Amniotic epithelial cell (primary cell): ENCODE data around the gene LSM7.

Experiments
- DNase-seq: peaks from one replicate; pipeline ENCODE4 v3.0.0-alpha.2; 2010; ENCODE audit warnings: low read depth

The LSM7 gene

DNA sequence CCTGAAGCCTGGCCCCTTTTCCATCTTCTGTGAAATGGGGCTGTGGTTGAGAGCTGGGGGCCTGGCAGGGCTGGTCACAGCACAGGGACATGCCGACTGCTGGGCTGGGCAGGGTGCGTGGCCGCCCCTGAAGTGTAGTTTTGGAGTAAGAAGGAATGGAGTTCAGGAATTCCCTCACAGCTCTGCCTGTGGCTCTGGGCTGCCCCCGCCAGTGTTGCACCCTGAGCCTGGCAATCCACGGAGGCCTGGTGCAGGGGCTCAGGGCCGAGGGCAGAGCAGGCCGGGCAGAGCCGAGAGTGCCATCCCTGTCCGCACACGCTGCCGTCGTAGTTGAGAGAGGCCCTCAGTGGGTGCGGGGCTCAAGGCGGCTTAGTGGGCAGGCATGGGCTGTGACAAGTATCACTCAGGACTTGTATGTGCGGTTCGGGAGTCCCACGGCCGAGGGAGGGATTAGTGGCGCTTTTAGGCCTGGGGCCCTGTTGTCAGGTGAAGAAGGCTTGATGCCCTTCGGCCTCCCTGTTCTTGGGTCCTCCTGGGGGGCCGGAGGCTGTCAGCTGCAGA is 9.7 kb upstream of the LSM7 start:
- no peak for DNase-seq

DNA sequence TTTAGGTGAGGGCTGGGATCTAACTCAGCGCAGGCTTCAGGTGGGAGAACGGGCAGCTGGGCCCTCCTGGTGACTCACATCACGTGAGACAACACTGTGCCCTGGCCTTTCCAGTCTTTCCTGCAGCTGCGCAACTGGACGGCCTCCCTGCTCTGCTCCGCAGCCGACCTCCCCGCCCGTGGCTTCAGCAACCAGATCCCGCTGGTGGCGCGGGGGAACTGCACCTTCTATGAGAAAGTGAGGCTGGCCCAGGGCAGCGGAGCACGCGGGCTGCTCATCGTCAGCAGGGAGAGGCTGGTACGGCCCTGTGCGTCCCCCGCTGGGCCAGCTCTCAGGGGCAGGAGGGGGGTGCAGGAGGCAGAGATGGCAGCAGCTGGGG is 8.9 kb upstream of the LSM7 start:
- peak; percentile 84 for DNase-seq

DNA sequence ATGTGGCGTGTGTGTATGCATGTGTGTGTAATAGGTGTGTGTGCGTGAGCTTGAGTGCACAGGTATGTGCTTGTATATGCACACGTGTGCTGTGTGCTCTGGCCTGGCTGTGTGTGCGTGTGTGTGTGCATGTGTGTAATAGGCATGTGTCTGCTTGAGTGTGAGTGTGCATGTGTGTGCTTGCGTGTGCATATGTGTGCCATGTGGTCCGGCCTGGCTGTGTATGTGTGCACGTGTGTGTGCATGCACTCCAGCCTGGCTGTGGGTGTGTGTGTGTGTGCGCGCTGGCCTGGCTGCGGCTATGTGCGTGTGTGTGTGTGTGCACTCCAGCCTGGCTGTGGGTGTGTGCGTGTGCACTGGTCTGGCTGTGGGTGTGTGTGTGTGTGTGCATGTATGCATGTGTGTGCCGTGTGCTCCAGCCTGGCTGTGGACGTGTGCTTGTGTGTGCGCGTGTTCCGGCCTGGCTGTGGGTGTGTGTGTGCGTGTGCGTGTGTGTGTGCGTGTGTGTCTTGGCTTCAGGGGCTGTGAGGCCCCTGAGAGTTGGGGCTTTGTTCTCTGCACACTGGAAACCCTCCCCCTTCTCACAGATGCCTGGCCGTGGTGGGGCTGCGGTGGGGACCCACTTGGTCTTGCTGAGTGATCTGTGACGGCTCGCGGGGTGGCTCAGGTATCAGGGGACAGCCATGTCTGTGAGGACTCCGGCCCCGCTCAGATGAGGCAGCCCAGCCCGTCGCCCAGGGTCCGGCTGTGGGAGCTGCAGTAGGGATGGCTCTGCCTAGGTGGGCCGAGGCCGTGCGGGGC is 8.3 kb upstream of the LSM7 start:
- DNase-seq, result no peak

DNA sequence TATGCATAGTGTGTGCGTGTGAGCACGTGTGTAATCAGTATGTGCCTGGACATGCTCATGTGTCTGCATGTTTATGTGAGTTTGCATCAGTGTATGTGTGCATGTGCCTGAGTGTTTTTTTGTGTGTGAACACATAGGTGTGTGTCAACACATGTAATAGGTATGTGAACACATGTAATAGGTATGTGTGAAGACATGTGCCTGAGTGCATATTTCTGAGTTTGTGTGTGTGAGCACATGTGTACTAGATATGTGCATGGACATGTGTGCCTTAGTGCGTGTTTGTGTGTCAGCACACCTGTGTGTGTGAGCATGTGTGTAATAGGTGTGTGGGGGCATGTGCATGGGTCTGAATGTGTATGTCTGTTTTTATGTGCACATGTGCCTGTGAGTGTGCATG is 7.5 kb upstream of the LSM7 start:
- DNase-seq, result no peak

DNA sequence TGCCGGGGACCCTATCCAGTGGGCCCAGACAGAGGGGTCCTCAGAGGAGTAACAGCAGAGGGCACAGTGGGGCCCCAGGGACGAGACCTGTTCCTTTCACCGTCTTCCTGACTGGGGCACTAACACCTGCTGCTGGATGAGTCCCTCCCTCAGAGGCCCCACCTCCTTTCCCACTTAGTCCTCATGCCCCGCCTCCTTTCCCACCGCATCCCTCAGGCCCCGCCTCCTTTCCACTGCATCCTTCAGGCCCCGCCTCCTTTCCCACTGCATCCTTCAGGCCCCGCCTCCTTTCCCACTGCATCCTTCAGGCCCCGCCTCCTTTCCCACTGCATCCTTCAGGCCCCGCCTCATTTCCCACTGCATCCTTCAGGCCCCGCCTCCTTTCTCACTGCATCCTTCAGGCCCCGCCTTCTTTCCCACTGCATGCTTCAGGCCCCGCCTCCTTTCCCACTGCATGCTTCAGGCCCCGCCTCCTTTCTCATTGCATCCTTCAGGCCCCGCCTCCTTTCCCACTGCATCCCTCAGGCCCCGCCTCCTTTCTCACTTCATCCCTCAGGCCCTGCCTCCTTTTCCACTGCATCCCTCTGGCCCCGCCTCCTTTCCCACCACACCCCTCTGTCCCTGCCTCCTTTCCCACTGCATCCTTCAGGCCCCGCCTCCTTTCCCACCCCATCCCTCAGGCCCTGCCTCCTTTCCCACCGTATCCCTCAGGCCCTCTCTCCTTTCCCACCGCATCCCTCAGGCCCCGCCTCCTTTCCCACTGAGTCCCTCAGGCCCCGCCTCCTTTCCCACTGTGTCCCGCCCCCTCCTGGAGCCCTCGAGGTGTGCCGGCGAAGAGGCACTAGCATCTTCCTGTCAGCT is 6.8 kb upstream of the LSM7 start:
- DNase-seq, result no peak

DNA sequence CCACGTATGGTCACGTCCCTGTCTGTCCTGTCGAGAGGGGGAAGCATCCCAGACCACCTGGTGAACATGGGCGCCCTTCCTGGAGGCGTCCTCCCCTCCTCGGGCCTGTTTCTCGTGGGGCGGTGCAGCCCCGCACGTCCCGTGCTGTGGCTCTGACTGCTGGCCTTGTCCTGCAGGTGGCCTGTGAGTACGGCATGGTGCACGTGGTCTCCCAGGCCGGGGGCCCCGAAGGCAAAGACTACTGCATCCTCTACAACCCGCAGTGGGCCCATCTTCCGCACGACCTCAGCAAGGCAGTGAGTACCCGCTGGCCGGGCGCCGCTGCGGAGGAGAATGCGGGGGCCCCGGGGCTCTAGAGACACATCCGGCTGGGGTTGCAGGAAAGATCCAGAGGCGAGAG is 6.0 kb upstream of the LSM7 start:
- no peak for DNase-seq

DNA sequence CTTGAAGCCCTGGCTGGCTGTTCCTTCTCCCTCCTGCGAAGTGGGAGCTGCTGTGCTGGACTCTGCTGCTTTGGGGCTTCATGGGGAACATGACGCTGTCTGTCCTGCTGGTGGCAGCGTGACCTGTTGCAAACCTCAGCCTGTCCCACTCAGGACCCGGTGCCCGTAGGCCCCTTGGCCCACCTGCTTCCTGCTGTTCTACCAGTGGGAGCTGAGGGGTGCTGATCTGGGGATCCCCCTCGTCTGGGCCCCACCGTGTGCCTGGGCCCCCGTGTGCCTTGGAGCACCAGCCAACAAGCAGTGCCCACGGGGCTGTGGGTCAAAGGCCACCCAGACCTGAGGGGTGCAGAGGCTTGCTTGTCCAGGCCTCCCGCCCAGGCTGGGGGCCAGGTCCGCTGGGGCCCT is 5.4 kb upstream of the LSM7 start:
- no peak for DNase-seq

DNA sequence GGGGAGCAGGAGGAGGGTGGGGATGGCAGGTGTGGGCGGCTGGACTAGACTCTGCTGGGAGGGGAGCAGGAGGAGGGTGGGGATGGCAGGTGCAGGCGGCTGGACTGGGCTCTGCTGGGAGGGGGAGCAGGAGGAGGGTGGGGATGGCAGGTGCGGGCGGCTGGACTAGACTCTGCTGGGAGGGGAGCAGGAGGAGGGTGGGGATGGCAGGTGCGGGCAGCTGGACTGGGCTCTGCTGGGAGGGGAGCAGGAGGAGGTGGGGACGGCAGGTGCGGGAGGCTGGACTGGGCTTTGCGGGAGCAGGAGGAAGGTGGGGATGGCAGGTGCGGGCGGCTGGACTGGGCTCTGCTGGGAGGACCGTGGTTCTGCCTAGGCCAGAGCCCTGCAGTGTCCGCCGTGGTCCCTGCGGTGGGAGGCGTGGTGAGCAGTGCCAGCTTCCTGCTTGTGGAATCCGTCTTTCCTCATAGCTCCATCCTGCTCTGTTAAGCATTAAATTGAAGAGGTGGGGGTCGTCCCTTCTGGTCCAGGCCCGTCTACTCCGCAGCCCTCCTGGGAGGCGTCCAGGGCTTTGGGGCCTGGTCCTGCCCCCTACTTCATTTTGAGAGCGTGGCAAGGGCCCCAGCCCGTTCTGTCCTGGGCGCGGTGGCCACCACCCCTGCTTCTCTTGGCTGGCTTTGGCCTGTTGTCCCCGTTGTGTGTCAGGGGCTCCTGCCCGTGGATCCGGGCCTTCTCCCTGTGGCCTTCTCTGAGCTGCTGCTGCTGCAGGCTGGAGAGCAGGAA is 4.8 kb upstream of the LSM7 start:
- no peak for DNase-seq

DNA sequence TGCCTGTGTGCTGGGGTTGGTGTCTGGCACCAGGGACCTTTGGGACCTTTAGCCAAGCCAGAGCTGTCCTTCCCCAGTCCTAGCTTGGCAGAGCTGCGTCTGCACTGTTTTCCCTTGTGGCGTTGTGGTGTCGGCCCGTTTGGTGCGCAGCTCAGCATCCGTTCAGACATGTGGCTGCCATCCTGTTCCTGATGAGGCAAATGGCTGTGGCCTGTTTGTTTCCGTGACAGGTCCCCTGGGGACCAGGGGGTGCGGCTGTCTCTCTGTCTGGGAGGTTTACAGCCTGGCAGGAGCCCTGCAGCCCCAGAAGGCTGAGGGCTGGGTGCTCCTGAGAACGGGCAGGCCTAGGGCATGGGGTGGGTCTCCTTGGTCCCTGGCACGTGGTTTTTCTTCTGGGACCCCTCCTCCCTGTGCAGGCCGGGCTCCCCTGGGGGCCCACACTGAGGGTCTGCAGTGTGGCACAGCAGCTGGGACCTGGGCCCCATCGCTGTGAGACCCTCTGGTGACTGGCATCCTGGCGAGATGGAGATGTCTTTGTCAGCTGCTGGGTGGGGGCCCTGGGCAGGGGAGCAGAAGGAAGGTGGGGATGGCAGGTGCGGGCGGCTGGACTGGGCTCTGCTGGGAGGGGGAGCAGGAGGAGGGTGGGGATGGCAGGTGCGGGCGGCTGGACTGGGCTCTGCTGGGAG is 4.1 kb upstream of the LSM7 start:
- no peak for DNase-seq

DNA sequence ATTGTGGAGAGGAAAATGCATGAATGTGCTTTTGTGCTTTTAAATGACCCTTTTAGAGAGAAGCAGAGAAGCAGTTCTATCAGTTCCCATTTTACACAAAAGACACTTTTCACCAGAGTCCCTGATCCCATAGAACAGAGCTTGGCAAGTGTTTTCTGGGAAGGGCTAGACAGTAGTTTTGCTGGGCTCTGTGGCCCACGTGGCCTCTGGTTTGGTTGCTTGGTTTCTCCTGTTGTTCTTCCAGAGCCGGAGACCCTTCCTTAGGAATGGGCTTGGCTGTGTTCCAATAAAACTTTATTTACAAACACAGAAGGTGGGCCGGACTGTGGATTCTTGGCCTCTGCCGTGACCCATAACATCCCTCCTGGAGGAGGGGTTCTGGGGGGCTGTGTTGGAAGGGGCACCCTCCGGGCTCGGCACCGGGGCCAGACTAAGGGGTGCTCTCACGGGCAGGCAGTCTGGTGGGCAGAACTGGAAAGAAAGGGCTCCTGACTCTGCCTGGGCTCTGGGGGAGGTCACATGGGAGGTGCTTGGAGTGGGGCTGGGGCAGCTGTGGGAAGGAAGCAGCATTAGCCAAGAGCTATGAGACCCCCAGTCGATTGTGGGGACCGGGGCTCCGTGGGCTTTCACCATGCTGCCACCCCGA is 3.3 kb upstream of the LSM7 start:
- DNase-seq, result no peak

DNA sequence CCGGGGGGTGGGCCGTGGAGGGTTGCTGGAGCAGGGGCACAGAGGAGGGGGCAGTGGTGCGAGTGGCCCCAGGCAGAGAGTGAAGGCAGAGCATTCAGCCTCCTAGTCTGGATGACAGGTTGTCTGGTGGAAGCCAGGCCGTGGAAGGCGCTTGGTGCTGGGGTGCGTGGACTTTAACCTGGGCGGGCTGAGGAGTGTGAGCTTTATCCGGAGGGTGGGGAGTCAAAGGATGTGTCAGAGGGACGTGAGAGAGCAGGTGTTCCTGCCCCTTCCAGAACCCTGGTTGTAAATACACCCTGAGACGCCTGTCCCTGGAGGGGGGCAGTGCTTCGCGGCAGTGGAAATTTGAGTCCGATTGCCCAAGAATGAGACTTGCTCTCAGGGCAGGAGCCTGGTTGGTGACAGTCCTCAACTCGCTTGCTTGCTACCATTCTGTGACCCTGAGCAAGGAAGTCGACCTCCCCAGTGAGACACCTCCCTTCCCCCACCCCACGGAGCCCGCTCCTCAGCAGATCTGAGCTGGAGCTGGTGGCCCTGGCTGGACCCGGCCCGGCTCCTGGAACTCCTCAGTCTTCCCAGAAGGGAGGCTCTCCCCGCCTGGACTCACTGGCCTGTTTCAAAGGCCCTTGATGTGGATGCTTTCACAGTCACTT is 2.4 kb upstream of the LSM7 start:
- DNase-seq, result no peak

DNA sequence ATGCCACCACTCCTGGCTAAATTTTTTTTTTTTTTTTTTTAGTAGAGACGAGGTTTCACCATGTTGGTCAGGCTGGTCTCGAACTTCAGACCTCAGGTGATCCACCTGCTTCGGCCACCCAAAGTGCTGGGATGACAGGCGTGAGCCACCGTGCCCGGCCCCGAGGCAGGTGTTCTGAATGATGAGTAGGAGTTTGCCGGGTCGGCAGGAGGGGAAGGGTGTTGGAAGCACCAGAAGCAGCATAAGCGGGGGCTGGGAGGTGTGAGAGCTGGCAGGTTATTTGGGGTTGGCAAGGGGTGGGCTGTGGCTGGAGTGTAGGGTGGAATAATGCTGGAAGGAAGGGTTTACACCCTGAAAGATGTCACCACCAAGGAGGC is 1.9 kb upstream of the LSM7 start:
- DNase-seq, result no peak

DNA sequence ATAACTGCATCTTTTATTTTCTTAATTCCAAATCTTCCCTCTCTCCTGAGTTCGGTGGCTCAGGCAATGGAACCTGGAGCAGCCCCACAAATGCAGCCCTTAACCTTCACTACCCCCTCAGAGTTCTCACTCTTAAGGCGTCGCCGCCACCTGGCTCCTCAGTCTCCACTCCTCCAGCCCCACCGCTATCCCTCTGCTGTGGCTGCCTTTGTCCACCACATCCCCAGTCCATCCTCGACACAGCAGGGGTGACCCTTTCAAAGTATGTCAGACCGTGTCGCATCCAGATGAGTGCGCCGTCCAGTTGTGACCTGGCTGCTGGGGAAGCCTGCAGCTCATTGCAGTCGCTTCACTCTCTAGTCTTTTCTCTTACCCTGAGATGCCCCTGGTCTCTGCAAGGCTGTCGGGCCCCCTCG is 1.1 kb upstream of the LSM7 start:
- no peak for DNase-seq

DNA sequence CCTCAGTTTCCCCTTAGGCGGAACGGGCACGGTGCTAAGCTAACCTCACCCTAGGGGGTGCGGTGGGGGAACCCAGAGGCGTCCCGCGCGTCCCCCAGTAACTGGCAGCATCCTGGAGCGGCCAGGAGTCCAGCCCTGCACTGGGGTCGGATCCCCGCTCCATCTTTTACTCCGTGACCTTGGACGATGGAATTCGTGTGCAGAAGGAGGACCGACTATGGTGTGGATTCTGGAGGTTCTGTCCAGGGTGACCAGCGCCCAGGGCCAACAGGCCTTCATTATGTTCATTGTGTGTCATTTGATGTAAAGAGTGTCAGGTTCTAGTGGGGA is 728 bp upstream of the LSM7 start:
- DNase-seq, result no peak

DNA sequence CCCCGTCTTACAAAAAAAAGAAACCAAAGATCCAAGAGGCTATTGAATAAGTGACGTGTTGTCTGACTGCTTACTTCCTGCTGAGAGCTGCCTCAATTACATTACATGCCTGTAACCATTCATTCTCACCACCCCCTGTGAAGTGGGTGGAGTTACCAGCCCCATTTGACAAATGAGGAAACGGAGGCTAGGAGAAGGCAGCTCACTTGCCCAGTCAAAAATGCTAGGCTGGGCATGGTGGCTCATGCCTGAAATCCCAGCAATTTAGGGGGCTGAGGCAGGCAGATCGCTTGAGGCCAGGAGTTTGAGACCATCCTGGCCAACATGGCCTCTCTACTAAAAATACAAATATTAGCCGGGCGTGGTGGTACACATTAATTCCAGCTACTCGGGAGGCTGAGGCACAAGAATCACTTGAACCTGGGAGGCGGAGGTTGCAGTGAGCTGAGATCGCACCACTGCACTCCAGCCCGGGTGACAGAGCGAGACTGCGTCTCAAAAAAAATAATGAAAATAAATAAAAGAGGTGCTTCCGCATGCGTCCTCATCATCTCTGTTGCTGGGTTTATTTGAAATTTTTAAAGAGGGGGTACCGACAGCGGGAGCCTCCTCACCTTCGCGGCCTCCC is 499 bp downstream of the LSM7 start:
- peak; percentile 83 for DNase-seq

DNA sequence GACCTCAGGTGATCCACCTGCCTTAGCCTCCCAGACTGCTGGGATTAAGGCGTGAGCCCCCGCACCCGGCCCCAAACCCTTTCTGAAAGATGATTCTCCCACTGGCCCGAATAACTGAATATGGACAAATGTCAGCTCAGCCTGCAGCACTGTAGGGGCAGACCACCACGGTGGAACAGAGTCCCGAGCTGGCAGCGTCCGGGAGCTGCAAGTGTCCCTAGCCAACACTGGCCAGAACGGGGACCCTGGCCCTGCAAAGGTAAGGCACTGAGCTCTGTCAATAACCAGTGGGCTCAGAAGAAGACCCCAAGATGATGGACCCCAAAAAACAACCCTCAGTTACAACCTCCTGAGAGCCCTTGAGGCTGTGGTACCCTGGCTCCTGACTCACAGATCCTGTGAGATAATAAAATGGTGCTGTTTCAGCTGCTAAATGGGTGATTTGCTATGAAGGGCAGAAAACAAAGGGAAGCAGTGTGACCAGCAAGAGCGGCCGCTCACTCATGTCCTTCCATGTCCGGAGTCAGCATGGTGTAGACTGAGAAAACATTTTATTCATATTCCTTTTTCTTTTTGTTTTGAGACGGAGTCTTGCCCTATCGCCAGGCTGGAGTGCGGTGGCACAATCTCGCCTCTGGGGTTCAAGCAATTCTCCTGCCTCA is 1.6 kb downstream of the LSM7 start:
- no peak for DNase-seq

DNA sequence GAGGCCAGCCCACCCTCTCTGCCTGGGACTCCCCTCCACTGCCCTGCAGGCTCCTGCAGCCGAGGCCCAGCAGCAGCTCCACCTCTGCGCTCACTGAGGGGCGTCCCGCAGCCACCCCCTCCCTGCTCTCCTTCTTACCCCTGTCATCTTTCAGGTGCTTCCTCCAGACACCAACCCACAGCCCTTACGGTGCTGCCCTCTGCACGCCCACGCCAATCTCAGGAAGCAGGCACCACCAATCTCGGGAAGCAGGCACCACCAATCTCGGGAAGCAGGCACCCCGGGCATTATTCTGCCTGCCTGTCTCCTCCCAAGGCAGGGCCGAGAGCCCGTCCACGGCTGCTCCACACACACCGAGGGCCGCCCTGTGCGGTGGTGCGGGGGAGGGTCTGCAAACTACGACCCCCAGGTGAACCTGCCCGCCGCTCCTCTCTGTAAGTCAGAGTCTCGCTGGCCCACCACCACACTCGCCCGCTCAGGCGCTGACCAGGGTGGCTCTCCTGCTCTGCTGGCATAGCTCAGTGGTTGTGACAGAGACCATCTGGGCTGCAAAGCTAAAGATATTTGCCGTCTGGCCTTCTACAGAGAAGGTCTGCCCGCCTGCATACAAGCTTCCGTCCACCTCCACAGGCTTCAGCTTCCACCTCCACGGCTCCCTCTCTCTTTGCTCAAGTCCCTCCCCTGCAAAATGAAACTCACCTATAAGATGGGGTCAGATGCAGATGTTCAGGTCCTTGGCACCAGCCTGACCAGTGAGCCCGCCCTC is 2.9 kb downstream of the LSM7 start:
- DNase-seq, result no peak

DNA sequence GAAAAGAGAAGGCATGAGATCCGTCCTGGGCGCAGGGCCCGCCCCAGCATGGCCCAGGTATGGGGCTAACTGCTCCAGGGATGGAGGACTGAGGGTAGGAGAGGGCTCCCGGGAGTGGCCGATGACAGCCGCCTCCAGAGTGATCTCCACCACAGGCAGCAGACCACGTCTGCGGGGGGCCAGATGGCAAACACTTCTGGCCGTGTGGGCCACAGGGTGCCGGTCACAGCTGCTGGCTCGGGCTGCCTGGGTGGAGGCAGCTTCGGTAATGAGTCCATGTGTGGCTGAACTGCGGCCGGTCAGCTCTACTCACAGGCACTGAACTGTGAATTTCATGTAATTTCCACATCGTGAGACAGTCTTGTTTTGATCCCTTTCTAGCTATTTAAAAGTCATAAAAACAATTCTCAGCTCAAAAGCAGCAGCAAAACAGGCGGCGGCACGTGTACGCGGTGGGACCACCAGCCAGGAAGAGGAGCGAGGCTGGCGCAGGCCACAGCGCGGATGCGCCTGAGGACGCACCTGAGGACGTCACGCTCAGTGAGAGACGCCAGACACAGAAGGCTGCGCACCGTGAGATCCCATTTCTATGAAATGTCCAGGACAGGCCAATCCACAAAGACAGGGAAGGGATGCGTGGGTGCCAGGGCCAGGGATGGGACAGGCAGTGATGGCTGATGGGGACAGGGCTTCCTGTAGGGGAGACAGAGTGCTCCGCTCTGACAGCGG is 4.0 kb downstream of the LSM7 start:
- DNase-seq, result no peak
